Inflammatory macrophage treated with lipopolysaccharide for 4 hours (primary cell): ENCODE results near the gene TBC1D3B.
A peak's percentile ranks its signal among the peaks of the same experiment; 100 is the strongest.
"Not testable (repeated sequence)": the region's sequence is repeated elsewhere in the genome, so short reads cannot be mapped to it uniquely, and the experiment has no call there.

Experiments
- DNase-seq: peaks from one replicate; pipeline ENCODE4 v3.0.0-alpha.2; 2020

Gene TBC1D3B

DNA sequence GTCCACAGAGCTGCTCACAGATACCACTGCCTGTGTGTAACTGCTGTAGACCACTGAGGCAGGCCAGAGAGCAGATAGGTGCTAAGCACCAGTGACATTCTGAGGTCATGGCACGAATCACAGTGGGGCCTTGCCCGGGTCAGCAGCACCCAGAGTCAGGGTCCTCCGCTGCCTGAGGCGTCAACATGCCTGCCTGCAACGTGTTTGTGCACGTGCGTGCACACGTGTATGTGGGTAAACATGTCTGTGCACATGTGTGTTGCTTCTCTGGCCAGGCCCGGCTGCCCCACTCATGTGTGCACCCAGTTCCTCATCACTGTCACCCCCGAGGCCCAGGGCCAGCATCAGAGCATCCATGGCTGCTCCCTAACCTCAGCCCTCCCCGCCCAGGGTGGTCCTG is at the start of gene TBC1D3B:
Gene TBC1D3B (minus strand): TSS at position 101 of the 400 bp plus-strand sequence. CDS start 1,586 bp downstream, outside the sequence.
- not testable (repeated sequence) for DNase-seq

DNA sequence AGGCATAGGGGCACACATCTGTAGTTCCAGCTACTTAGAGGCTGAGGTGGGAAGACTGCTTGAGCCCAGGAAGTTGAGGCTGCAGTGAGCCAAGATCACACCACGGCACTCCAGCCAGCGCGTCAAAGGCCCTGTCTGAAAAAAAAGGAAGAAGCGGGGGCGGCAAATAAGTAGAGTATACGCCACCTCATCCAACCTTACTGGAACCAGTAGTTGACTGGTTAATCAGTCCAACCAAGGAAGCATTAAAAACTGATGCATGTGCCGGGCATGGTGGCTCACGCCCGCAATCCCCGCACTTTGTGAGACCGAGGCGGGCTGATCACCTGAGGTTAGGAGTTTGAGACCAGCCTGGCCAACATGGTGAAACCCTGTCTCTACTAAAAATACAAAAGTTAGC is 46.5 kb upstream of the TBC1D3B start:
- DNase-seq = peak; percentile 76

DNA sequence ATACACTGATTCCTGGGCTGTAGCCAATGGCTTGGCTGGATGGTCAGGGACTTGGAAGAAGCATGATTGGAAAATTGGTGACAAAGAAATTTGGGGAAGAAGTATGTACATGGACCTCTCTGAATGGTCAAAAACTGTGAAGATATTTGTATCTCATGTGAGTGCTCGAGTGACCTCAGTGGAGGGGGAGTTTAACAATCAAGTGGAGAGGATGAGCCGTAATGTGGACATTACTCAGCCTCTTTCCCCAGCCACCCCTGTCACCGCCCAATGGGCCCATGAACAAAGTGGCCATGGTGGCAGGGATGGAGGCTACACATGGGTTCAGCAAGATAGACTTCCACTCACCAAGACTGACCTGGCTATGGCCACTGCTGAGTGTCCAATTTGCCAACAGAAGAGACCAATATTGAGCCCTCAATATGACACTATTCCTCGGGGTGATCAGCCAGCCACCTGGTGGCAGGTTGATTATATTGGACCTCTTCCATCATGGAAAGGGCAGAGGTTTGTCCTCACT is 45.2 kb upstream of the TBC1D3B start:
- DNase-seq = peak; percentile 63

DNA sequence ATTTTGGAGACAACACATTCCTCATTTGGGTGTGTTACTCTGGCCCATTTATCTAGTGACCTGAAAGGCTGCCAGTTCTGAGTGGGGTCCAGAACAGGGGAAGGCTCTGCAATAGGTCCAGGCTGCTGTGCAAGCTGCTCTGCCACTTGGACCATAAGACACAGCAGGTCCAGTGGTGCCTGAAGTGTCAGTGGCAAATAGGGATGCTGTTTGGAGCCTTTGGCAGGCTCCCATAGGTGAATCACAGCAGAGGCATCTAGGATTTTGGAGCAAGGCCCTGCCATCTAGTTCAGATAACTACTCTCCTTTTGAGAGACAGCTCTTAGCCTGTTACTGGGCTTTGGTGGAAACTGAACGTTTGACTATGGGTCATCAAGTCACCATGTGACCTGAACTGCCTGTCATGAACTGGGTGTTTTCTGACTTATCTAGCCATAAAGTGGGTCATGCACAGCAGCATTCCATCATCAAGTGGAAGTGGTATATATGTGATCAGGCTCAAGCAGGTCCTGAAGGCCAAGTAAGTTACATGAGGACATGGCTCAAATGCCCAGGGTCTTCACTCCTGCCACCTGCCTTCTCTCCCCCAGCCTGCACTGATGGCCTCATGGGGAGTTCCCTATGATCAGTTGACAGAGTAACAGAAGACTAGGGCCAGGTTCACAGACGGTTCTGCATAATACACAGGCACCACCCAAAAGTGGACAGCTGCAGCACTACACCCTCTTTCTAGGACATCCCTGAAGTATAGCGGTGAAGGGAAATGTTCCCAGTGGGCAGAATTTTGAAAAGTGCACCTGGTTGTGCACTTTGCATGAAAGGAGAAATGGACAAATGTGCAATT is 44.5 kb upstream of the TBC1D3B start:
- peak; percentile 35 for DNase-seq

DNA sequence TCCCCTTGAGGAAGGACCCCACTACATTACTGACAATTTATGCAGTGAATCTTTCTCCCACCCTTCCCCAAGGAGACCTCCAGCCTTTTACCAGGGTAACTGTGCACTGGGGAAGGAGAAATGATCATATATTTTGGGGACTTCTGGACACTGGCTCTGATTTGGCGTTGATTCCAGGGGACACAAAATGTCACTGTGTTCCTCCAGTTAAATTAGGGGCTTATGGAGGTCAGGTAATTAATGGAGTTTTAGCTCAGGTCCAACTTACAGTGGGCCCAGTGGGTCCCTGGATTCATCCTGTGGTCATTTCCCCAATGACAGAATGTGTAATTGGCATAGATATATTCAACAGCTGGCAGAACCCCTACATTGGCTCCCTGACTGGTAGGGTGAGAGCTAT is 43.1 kb upstream of the TBC1D3B start:
- DNase-seq = not testable (repeated sequence)

DNA sequence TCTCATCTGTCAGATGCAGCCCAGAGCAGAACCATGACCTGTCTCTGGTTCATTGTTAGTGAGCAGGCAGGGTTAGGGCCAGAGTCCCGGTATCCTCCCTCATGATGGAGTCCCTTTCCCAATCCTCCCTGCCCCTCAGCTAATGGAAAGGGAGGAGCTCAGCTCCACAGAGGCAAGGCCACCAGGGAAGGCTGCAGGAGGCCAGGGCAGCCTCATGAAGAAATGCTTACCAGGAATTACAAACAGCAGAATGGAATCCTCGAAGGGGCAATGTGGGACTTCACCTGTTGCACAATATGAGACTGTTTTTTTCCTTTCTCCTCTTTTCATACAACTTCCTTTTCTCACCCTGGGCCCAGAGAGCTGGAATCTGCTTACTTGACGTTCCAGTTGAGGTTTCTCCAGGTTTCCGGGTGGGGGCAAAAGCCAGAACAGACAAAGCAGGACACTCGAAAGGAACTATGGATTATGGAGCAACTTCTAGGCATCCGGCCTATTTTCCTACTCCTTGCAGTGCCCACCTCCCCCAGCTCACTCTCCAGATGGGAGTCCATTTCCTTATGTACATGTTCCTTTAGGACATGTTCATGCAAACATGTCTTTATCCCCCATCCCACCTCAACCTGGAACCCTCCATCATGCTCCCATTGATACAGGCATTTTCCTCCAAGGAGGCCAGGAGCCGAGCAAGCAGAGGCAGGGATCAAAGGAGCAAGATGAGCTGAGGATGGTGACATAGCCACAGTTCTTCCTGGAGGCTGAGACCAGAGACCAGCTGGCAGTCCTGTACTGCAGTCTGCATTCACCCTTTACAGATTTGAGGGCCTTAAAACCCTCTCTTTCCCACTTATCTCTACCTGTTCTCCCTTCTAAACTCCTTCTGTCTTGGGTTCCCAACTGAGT is 39.2 kb upstream of the TBC1D3B start:
- DNase-seq = peak; percentile 94

DNA sequence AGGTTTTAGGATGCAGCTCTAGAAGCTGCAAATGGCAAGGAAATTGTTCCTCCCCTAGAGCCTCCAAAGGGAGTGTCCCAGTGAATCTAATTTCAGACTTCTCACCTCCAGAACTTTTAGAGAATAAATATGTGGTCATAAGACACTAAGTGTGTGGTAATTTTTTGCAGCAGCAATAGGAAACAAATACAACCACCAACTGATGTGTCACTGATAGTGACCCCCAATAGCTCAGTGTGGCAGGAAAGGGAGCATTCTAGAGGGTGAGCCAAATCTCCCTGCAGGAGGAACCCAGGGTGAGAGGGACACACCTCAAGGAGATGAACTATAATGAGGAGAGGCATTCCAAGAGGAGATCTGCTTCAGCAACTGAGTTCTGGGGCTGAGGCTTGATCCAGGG is 38.5 kb upstream of the TBC1D3B start:
- peak; percentile 80 for DNase-seq

DNA sequence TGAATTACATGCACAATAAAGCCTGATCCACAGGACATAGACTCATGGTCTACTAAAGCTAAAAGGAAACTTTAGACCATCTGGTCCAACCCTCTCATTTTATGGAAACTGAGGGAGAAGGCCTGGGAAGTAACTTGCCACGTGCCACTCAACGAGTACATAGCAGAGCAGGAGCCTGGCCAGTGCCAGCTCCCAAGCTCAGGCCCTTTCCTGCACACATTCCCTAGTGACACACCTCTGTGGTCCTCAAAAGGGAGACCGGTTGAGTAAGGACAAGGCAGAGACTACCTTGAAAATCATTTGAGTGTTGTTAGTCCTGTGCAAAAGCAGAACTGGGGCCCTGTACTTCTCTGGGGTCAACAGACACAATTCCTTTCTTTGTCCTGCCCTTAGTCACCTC is 37.3 kb upstream of the TBC1D3B start:
- no peak for DNase-seq

DNA sequence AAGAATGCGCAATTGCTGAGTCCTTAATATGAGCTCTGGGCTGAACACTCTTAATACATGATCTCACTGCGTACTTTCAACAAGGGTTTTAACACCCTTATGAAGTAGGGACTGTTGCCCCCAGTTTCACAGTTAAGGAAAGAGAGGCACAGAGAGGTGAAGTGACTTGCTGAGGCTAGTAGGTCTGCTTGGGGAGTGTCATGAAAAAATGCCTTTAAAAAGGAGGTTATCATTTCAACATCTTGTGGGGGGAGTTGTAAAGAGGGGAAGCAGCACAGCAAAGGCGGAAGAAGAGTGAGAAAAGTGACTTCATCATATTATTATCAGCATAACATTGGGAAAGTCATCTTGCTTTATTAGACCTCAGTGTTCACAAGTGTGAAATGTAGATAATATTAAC is 36.5 kb upstream of the TBC1D3B start:
- peak; percentile 96 for DNase-seq

DNA sequence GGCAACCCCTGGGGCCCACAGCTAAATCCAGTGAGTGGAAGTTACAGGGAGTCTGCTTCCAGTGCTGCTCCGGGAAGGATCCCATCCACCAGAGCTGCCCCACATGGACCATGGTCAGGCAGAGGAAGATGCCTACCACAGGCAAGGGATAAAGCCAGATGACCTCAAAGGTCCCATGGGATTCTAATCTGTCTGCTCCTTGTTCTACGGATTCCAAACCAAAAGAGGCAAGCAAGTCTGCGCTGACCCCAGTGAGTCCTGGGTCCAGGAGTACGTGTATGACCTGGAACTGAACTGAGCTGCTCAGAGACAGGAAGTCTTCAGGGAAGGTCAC is 35.8 kb upstream of the TBC1D3B start:
- DNase-seq = no peak

DNA sequence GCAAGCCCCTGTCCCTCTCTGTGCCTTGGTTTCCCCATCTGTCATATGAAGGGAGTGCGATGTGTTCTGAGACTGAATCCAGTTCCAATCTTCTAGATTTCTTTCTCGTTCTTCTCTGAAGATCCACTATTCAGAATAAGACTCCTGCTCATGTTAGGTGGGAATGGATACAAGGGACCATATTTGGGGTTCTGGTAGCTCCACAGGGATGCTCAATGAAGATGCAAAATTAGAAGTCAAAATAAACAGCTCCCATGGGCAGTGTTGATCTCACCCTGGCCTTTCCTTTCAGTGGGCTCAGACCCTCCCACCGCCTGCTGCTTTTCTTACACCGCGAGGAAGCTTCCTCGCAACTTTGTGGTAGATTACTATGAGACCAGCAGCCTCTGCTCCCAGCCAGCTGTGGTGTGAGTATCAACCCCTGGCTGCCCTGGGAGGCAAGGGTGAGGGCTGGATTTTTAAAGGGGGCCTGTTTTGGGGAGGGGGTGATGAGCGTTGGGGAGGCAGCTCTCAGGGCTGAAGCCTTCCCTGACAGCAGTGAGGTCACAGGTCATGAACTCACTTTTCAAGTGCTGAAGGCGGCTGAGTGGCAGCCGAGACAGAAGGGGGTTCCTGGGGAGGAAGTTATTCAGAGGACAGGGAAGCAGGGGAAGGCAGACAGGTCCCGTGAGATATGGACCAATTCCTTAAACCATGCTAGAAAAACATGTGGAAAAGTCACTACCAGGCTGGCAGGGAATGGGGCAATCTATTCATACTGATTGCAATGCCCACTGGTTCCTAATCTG is 35.2 kb upstream of the TBC1D3B start:
- DNase-seq = peak; percentile 99

DNA sequence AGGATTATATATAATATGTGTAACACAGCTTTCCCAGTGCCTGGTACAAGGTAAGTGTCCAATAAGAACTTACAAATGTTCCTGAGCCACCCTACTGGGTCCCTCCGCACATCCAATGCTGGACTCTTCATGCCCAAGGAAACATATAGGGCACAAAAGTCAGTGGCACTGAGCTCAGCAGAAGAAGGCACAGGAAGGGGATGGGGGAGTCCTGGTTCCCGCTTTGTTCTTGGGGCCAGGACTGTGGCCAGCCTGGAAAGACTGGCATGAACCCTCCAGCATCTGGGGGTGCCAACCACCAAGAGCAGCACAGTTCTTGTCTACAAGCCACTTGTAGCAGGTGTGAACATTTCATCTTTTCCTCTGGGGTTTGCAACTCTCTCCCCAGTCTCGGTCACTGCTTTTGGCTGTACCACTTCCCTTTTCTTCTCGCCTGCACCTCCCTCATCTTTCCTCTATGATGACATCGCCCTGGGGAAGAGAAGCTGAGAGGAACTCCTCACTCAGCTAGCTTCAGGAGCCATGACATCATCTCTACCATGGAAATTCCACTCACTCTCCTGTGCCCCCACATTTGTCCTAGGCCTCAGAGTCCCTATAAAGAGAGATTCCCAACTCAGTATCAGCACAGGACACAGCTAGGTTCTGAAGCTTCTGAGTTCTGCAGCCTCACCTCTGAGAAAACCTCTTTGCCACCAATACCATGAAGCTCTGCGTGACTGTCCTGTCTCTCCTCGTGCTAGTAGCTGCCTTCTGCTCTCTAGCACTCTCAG is 34.2 kb upstream of the TBC1D3B start, which contains the start of gene CCL4L2:
Gene CCL4L2 (plus strand): TSS at position 625 of the 773 bp plus-strand sequence.
- DNase-seq = peak; percentile 100

DNA sequence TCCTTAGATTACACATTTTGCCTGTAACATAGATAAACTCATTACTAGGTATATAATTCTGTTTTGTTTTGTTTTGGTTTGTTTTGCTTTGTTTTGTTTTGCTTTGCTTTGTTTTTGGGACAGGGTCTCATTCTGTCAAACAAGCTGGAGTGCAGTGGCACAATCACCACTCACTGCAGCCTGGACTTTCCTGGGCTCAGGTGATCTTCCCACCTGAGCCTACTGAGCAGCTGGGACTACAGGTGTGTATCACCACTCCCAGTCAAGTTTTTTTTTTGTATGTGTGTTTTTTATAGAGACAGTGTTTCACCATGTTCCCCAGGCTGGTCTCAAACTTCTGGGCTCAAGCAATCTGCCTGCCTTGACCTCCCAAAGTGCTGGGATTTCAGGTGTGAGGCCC is 33.1 kb upstream of the TBC1D3B start:
- DNase-seq = no peak

DNA sequence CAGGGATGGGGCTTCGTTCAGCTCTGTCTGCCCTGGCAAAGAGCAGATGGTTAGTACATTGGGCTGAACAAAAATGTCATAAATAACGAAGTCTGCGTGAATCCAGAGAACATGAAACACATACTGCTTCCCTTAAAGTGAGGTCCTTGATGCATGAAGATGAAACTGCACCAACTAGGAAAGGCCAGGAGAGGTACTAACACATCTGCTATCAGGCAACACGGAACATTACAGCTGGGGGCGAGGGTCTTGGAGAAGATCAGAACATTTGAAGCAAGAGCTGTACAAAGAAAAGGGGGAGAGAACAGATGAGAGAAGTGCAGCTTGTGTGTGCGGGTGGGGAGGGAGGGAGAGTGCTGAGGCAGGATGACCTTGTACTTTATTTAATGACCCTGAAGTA is 30.9 kb upstream of the TBC1D3B start:
- DNase-seq = not testable (repeated sequence)

DNA sequence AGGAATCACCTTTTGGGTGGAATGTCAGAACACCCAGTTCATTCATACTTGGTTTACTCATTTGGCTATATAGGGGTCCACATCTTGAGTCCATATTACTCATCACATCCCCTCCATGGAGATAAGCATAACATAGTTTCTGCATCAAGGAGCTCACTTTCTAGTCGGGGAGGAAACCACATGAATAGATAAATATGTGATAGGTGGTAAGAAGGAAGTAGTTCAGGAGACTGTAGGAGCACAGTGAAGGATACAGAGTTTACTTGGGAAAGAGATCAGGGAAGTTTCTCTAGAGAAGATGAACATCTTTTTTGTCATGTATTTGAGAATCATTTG is 30.0 kb upstream of the TBC1D3B start:
- peak; percentile 30 for DNase-seq

DNA sequence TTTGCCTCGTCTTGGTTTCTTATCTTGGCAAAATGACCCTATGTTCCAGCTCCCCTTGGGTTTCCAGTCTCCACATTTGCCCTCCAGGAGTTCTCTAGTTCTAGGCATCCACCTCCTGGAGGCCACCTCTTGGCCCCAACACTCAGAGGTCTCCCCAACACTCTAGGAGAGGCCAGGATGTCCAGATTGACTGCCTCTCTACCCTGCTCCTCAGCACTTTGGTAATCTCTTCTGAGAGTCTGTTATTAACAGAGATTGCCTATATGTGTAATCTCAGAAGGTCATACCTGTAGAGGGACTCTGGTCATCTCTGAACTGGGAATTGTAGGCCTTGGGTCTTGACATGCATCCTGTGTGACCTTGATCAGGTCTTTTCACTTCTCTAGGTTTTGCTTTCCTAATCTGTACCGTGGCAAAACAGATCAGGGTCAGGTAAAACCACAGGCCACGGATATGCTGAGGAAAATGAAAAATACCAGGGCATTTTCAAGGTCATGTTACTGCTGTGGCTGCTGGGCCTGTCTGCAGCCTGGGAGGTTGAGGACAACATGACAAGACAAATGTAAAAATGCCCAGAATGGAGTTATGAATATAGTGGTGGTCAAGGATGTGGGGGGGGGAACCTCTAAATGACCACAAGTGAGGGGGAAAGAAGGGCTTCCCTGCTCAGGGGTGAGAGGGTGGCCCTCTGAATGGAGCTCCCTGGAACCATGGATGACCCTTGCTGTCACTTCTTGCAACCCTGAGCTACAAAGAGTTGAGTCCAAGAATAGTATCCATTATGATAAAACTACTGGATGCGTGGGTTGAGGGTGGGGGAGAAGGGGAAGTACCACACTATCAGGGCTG is 29.4 kb upstream of the TBC1D3B start:
- peak; percentile 51 for DNase-seq

DNA sequence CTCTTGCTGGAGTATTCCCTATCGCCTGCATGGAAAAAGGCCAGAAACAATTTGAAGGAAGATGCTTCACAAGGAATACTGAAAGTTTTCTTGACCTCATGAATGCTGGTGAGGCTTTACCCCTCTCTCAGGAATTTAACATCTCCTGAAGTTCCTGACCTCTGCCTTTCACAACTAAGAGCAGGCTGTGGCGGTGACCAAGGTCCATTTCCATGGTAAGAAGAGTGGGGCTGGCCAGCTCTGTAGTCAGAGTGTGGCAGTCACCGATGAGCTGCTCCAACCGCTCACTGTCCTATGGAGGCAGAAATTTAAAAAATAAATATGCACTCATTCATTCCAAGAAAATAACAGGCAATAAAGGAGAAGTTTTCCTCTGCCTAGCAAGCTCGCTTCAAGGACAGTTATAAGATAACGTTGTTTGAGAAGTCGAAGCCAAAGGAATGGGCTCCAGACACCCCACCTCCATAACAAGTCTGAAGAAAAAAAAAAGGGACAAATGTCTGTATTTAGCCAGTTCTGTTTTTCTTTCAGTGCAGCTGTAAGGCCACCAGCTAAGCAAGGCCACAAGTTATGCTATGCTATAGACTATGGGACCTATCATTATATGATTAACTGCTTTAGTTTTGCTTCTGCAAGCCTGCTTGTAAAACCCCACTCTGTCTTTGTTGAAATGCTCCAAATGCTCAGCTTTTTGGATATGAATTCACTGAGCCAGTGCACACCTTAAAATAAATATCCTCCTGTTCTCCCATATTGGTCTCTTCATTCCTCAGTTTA is 28.5 kb upstream of the TBC1D3B start:
- DNase-seq = peak; percentile 19

DNA sequence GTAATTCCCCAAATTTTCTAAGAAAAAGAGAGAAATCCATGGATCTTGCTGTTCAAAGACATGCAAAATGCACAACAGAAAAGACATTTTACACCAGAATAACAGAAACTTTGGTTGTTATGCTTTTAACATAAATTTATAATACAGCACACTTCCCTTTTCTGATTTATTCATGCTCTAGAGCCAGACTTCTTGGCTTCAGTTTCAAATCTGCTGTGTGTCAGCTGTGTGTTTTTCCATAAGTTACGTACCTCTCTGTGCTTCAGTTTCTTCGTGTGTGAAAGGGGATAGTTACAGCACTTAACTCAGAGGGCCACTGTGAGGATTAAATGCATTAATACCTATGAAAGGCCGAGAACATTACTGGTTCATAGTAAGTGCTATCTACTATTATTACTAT is 26.9 kb upstream of the TBC1D3B start:
- DNase-seq = peak; percentile 84

DNA sequence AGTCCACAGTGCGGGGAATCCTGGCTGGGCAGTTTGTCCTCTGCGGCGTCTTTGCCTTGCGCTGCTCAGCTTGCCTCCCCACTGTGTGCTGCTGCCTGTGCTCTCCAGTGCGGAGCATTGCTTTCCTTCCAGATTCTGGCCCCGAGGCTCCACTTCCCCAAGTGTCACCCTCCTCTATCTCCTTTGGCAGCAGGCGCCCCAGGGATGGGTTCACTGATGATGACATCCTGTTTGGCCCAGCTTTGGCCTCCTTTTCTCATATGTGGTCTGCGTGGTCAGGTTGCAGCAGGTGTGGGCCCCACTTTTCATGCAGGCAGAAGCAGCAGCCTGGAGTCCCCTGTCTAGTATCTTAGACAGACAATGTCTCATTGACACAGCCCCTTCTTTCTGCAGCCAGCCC is 25.1 kb upstream of the TBC1D3B start:
- peak; percentile 65 for DNase-seq

DNA sequence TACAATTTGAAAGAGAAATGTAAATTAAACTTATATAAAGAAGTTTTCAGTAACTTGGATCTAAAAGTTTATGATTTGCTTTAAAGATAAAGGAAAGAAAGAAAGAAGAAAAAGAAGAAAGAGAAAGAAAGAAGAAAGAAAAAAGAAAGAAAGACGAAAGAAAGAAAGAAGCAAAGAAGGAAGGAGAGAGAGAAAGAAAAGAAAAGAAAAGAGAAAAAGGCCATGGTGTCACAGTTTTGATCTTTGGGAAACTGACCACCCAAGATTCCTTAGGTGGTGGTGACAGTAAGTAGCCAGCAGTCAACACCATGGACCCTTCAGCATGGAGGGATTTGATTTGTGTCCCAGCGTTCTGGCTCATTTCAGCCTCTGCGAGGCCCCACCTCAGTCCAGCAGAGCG is 24.7 kb upstream of the TBC1D3B start:
- DNase-seq = not testable (repeated sequence)
